GM06990 (cell line): ENCODE data around the gene MUC4.
"Not testable (repeated sequence)": the region's sequence is repeated elsewhere in the genome, so short reads cannot be mapped to it uniquely, and the experiment has no call there.

Experiments
- DNase-seq: peaks from one replicate; pipeline ENCODE4 v3.0.0-alpha.2; 2011; ENCODE audit not compliant: insufficient read length; ENCODE audit errors: extremely low read depth
- H3K27me3 ChIP-seq: replicated peaks from 2 replicates; pipeline ENCODE4 v1.6.0; 2011; ENCODE audit warnings: low read length; ENCODE audit not compliant: control insufficient read depth, insufficient read depth
- H3K36me3 ChIP-seq: 2 replicates; pipeline ENCODE4 v1.5.1; 2011; ENCODE audit warnings: low read length; ENCODE audit not compliant: control insufficient read depth, insufficient read depth
- H3K4me3 ChIP-seq: replicated peaks from 2 replicates; pipeline ENCODE4 v1.5.1; 2011; ENCODE audit warnings: low read depth, mild to moderate bottlenecking, control low read depth, low read length
- CTCF ChIP-seq: IDR thresholded peaks from 2 replicates; pipeline ENCODE4 v1.5.1; 2011; ENCODE audit warnings: low read length, control low read depth, mild to moderate bottlenecking, inconsistent platforms; ENCODE audit not compliant: insufficient read depth, poor library complexity, severe bottlenecking

Gene MUC4

GRCh38 chr3:195773956-195774537 is 37.7 kb downstream of the MUC4 start:
- Histone ChIP-seq H3K27me3 (no peaks in the 10 kb centered on the region), H3K4me3 (no peak overlapping the region), H3K36me3 (no peaks in the 10 kb centered on the region)
- TF ChIP-seq CTCF = no peak
- DNase-seq = no peak

- DNase-seq = no peak
- TF ChIP-seq CTCF = no peak
- Histone ChIP-seq H3K27me3 (no peaks in the 10 kb centered on the region), H3K4me3 (no peak overlapping the region), H3K36me3 (no peaks in the 10 kb centered on the region)
Observed at GRCh38 chr3:195771646-195772300, 40.0 kb downstream of the MUC4 start.

- not testable (repeated sequence) for H3K27me3 ChIP-seq, H3K4me3 ChIP-seq, H3K36me3 ChIP-seq, DNase-seq
Observed at GRCh38 chr3:195770841-195771645, 40.7 kb downstream of the MUC4 start.

- Histone ChIP-seq H3K27me3 (no peaks in the 10 kb centered on the region), H3K36me3 (no peaks in the 10 kb centered on the region), H3K4me3 (no peak overlapping the region)
- no peak for TF ChIP-seq CTCF
- DNase-seq = no peak
Observed at GRCh38 chr3:195770081-195770840, 41.5 kb downstream of the MUC4 start.

- no peaks in the 10 kb centered on the region for H3K36me3 ChIP-seq
- DNase-seq = no peak
- H3K27me3 ChIP-seq = no peaks in the 10 kb centered on the region
- H3K4me3 ChIP-seq = no peak overlapping the region
- no peak for TF ChIP-seq CTCF
Observed at GRCh38 chr3:195769551-195769950, 42.2 kb downstream of the MUC4 start.
